Stimulated activated CD8-positive, alpha-beta memory T cell treated with anti-CD3 and anti-CD28 coated beads, Interleukin-12 subunit alpha, Interleukin-12 subunit beta, amount 100 ng/mL, for 24 hours (primary cell): Measurements from ENCODE around the gene TAGLN3.

ENCODE experiments used
- DNase-seq: peaks from one replicate; pipeline ENCODE4 v3.0.0-alpha.2; 2020; ENCODE audit errors: extremely low read depth

The TAGLN3 gene

DNA sequence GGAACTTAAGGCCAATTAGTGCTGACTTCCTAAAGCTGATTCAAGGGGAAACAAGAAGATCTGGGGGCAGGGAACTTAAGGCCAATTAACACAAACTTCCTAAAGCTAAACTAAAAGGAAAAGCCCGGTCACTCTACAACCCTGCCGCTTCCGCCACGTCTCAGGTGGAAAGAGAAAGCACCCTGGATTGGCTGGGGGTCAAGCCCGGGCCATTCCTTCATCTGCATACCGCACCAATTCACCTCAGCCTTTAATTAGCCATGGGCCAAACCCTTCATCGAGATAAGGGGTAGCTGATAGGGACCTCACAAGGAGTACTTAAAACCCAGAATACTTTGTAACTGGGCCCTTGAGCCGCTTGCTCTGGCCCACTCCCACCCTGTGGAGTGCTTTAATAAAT, 50.2 kb downstream of the TAGLN3 start:
- DNase-seq: no peak

GRCh38 chr3:112053229-112053628, 54.5 kb downstream of the TAGLN3 start:
- DNase-seq: no peak

- DNase-seq: no peak
Measured at GRCh38 chr3:112056451-112056929, 57.8 kb downstream of the TAGLN3 start.

DNA sequence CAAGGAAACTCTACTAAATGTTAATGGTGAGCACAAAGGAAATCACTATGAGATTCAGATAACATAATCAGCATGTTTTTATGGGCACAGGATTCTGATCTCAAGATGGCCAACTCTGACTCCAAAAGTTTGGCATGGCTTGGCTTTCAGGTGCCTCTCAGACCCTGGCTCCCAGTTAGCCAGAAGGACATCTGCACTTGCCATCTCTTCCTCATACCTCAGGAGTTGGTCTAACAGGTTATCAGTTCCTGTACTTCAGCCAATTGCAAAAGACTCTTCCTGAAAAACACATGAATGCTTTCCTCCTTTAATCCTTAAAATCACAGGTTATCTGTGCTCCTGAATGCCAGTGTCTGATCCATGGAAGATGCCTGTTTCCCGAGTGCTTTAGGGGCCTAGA, 60.8 kb downstream of the TAGLN3 start:
- no peak for DNase-seq

DNA sequence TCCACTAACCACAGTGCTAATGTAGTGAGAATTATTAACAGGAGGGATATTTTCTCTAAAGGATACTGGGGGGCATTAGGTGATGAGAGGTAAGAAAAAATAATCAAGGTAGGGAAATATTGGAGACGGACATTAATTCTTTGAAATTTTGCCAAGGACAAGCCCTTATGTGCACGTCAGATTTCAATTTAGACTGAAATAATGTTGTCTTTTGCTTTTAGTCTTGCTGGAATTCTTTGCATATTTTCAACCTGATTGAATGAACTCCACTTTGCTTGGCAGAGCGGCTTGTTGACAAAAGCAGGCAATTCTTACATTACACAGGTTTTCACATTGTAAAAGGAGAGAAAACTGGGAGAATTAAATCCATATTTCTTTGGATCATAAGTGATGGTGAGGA, 62.4 kb downstream of the TAGLN3 start:
- DNase-seq: no peak
